ENCODE results near the gene L3MBTL3. TPM values are rescaled to one million over a fixed set of nuclear protein-coding genes. Genes with fewer than 3 reads are reported as not detected.

The L3MBTL3 gene
- total RNA-seq, 4 donors from 2014 or later = 2.1 to 6.1 (median 5.9) TPM

DNA sequence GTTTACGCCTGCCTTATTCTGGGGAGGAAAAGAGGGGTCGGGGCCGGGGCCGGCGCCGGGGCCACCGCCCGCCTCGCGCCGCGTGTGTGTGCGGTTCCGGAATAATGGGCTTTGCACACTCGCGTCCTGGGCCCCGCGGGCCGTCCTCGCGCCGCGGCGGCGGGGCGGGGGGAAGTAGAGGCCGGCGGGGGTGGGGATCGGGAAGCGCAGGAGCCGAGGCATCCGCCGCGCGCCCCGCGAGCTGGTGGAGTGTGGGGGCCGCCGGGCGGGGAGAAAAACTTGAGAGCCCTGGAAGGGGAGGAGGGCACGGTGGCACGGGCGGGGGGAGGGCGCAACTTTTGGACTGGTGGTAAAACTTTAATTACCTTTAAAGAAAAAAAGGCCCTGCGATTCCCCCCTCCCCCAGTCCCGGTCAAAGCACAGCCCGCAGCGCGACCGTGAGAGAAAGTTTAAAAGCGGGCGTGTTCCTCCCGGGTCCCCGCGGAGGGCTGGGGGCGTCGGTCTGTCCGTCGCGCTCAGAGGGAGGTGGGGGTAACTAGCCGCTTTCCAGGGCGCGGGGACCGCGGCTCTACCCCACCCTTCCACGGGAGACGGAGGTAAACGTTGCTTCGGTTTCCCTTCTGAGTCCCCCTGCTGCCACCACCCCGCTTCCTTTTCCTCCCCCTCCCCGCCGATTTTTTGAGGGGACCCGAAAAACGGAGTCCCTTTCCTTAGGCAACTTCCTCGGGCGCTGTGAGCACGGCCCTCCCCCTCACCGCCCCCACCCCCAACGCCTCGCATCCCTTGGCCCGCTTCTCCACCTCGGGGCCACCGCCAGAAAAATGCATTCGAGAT, 1.9 kb downstream of the L3MBTL3 start:
- H3K4me3 ChIP-seq = peak overlapping the region; percentile 62 to 89 (median 76)
- H3K4me1 ChIP-seq = peaks cover 0 to 5% of the 10 kb centered on the region in 2 donors
- no peaks in the 10 kb centered on the region for H3K36me3 ChIP-seq
- in situ Hi-C loops (cut with MboI; ENCODE audit: low sequenced_read_pairs in 4 of 4) = loop anchor here (10.0 kb wide), 3 partner anchors 135 to 425 kb away; no protein-coding TSS in a partner anchor
- intact Hi-C loops (cut with DNase I; ENCODE audit: low total_unique reads) = loop anchor here (2.0 to 10.0 kb wide), 4 partner anchors 83 to 525 kb away; no protein-coding TSS in a partner anchor
- no peak for TF ChIP-seq POLR2A (IDR thresholded peaks at IDR 0.05)
- TF ChIP-seq, protein P1, sequence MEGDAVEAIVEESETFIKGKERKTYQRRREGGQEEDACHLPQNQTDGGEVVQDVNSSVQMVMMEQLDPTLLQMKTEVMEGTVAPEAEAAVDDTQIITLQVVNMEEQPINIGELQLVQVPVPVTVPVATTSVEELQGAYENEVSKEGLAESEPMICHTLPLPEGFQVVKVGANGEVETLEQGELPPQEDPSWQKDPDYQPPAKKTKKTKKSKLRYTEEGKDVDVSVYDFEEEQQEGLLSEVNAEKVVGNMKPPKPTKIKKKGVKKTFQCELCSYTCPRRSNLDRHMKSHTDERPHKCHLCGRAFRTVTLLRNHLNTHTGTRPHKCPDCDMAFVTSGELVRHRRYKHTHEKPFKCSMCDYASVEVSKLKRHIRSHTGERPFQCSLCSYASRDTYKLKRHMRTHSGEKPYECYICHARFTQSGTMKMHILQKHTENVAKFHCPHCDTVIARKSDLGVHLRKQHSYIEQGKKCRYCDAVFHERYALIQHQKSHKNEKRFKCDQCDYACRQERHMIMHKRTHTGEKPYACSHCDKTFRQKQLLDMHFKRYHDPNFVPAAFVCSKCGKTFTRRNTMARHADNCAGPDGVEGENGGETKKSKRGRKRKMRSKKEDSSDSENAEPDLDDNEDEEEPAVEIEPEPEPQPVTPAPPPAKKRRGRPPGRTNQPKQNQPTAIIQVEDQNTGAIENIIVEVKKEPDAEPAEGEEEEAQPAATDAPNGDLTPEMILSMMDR (IDR thresholded peaks at IDR 0.05 in 4 of 5, conservative IDR thresholded peaks at IDR 0.05 in 1 of 5) = no peak
- H3K27ac ChIP-seq = peak overlapping the region; percentile 61 to 79 (median 76)
- no peaks in the 10 kb centered on the region for H3K27me3 ChIP-seq
- no peak for ATAC-seq
- DNase-seq = no peak
- H3K9me3 ChIP-seq = no peaks in the 10 kb centered on the region

DNA sequence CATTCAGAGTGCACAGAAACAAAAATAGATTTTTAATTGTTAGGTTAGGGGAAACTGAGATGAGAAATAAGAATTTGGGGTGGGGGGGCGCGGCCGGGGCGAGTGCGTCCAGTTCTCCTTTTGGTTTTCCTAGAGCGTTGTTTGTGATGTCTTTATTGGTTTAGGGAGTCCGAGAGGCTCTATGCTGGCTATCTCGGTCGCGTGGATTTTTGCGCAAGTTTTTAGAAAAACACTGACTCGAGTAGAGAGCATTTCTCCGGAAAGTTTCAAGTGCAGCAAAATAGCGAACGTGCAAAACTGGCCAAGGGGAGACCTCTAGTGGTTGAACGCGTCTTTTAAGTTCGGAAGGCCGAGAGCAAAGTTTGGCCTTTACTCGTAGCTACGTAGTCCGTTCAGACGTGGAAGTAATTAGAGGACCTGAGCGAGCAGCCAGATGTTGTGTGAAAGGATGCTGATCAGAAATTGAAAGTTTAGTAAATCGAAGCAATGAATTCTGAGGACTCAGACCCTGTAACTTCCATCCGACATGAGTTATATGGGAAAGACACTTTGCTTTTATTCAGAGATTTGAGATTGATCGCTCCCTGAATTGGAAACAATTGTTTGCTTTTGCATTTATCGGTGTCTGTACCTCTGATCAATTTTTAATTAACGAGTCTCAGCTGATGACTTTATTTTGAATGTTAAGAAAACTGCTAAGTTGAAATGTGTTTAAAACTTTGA, 2.7 kb downstream of the L3MBTL3 start:
- Histone ChIP-seq H3K27me3 (no peaks in the 10 kb centered on the region), H3K36me3 (no peaks in the 10 kb centered on the region), H3K27ac (peak overlapping the region; percentile 61 to 79 (median 76)), H3K4me3 (peak overlapping the region; percentile 62 to 89 (median 76)), H3K4me1 (peaks cover 0 to 5% of the 10 kb centered on the region in 2 donors), H3K9me3 (no peaks in the 10 kb centered on the region)
- intact Hi-C loops (cut with DNase I; ENCODE audit: low total_unique reads) = loop anchor here (2.0 to 10.0 kb wide), 4 partner anchors 84 to 526 kb away; no protein-coding TSS in a partner anchor
- in situ Hi-C loops (cut with MboI; ENCODE audit: low sequenced_read_pairs in 4 of 4) = loop anchor here (10.0 kb wide), 3 partner anchors 136 to 426 kb away; no protein-coding TSS in a partner anchor
- TF ChIP-seq, protein P1 (IDR thresholded peaks at IDR 0.05 in 4 of 5, conservative IDR thresholded peaks at IDR 0.05 in 1 of 5) = peak; percentile 57 to 81 (median 74)
- TF ChIP-seq POLR2A (IDR thresholded peaks at IDR 0.05) = peak in 1 of 2 donors; percentile 28
- peak; percentile 74 for DNase-seq
- ATAC-seq = peak; percentile 83 to 86

DNA sequence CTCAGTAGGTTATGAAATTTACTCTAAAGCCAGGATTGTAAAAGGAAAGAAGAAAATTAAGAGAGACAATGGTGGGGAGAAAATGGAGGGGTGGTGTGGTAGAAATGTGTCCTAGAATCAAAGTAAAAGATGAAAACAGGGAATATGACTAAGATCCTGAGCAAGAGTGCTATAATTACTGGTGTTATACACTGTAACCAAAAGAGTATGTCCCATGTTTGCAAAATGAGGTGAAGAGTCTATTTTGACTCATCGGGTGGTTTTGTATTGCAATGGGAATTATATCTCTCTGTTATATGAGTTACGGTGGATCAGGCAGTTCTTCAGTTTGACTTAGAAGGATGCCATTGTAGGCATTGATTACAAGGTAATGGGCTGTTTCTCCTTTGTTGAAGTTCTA, 8.5 kb downstream of the L3MBTL3 start:
- intact Hi-C loops (cut with DNase I; ENCODE audit: low total_unique reads) = loop anchor here (10.0 kb wide), 1 partner anchor 532 kb away; no protein-coding TSS in a partner anchor
- Histone ChIP-seq H3K4me1 (no peaks in the 10 kb centered on the region), H3K27me3 (no peaks in the 10 kb centered on the region), H3K36me3 (no peaks in the 10 kb centered on the region), H3K27ac (no peak overlapping the region), H3K9me3 (no peaks in the 10 kb centered on the region), H3K4me3 (no peak overlapping the region)
- ATAC-seq (no peak), DNase-seq (no peak)
- in situ Hi-C loops (cut with MboI; ENCODE audit: low sequenced_read_pairs in 4 of 4) = loop anchor here (10.0 kb wide), 3 partner anchors 142 to 432 kb away; no protein-coding TSS in a partner anchor
- TF ChIP-seq POLR2A (IDR thresholded peaks at IDR 0.05) = no peak

DNA sequence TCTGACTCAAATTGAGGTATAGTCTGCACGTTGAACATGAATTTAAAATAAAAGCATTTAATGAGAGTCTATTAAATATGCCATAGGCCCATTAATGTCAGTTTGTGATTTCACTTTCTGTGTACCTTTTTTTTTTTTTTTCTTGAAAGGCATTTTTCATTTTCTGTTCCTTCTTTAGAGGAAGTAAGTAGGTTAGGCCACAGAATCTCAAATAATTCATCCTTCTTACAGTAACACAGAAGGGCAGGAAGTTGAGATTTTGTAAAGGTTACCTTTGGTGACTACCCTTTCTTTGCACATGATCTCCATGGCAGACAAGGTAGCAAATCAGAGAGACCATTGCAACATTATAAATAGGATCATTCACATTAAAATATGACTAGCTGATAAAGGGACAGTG, 9.6 kb downstream of the L3MBTL3 start:
- Histone ChIP-seq H3K27ac (no peak overlapping the region), H3K4me1 (no peaks in the 10 kb centered on the region), H3K9me3 (no peaks in the 10 kb centered on the region), H3K27me3 (no peaks in the 10 kb centered on the region), H3K36me3 (no peaks in the 10 kb centered on the region), H3K4me3 (no peak overlapping the region)
- TF ChIP-seq, protein P1 (IDR thresholded peaks at IDR 0.05 in 4 of 5, conservative IDR thresholded peaks at IDR 0.05 in 1 of 5) = no peak
- TF ChIP-seq POLR2A (IDR thresholded peaks at IDR 0.05) = no peak
- in situ Hi-C loops (cut with MboI; ENCODE audit: low sequenced_read_pairs in 4 of 4) (loop anchor here (10.0 kb wide), 3 partner anchors 143 to 433 kb away; no protein-coding TSS in a partner anchor), intact Hi-C loops (cut with DNase I; ENCODE audit: low total_unique reads) (loop anchor here (10.0 kb wide), 1 partner anchor 533 kb away; no protein-coding TSS in a partner anchor)
- no peak for ATAC-seq
- no peak for DNase-seq
